HL-60 (cell line): ENCODE results near the gene METRNL.
"Not testable (repeated sequence)": the region's sequence is repeated elsewhere in the genome, so short reads cannot be mapped to it uniquely, and the experiment has no call there.

Experiments used
- DNase-seq, 2 experiments: peaks; one replicate each; pipeline ENCODE4 v3.0.0-alpha.2; 2010 to 2020; ENCODE audit warnings: low read depth in 1 of 2, low spot score in 1 of 2
- H3K27ac ChIP-seq: fragments of 250-450 bp; sonication (Bioruptor Pico); replicated peaks from 2 replicates; pipeline ENCODE4 v1.5.1; 2020; ENCODE audit warnings: mild to moderate bottlenecking, moderate library complexity
- H3K27me3 ChIP-seq: fragments of 250-450 bp; sonication (Bioruptor Pico); 2 replicates; pipeline ENCODE4 v1.5.1; 2021; ENCODE audit warnings: mild to moderate bottlenecking, moderate library complexity; ENCODE audit not compliant: insufficient read depth, poor library complexity, severe bottlenecking
- H3K4me3 ChIP-seq: replicated peaks from 2 replicates; pipeline ENCODE4 v1.5.1; 2011; ENCODE audit warnings: mild to moderate bottlenecking, control low read depth, low read length; ENCODE audit not compliant: insufficient read depth
- CTCF ChIP-seq: IDR thresholded peaks from one replicate; pipeline ENCODE4 v1.5.1; 2011; ENCODE audit warnings: low read length, control low read depth, inconsistent platforms; ENCODE audit not compliant: insufficient read depth
- GABPA ChIP-seq: IDR thresholded peaks from 2 replicates; pipeline ENCODE4 v1.6.1; 2012; ENCODE audit warnings: low read depth
- POLR2AphosphoS5 ChIP-seq: IDR thresholded peaks from 2 replicates; pipeline ENCODE4 v1.6.1; 2012; ENCODE audit warnings: low read depth
- REST ChIP-seq: IDR thresholded peaks from 2 replicates; pipeline ENCODE4 v1.6.1; 2012; ENCODE audit warnings: low read depth; ENCODE audit not compliant: insufficient replicate concordance
- SPI1 ChIP-seq: IDR thresholded peaks from 2 replicates; pipeline ENCODE4 v1.6.1; 2012; ENCODE audit warnings: low read depth, mild to moderate bottlenecking, borderline replicate concordance

The METRNL gene

DNA sequence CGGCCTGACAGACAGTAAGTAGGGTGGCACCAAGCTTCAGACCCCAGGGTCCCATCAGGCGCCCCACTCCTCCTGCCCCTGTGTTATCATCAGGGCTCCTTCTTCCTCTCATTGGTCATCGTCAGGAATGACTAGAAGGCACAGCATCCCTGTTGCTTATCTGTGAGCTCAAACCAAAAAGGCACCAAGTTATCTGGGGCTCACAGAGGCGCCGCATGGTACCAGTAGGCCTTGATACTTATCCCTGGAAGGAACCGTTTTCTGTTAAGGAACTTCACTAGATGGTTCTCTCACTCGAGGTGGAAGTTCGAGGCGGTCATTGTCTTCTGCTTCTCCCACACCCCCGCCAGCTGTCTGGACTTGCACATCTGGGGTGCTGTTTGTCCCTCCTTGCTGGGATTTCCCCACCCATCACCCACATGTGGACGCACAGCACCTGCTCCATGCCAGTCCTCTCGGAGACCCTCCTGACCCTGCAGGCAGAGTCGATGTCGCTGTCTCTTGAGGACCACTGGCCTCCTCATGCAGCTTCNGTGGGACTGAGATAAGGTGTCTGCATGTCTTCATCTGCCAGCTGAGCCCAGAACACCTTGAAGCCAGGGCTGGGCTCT, 52.1 kb downstream of the METRNL start:
- Histone ChIP-seq H3K27me3 (no peaks in the 10 kb centered on the region), H3K27ac (no peak overlapping the region)
- TF ChIP-seq POLR2AphosphoS5 (no peak), SPI1 (no peak), GABPA (no peak), CTCF (no peak), REST (no peak)

GRCh38 chr17:83132251-83133081, 53.1 kb downstream of the METRNL start:
- H3K4me3 ChIP-seq = no peak overlapping the region
- no peak for TF ChIP-seq GABPA
- TF ChIP-seq CTCF = no peak
- TF ChIP-seq REST = no peak
- no peak for TF ChIP-seq SPI1
- no peak for TF ChIP-seq POLR2AphosphoS5
- H3K27ac ChIP-seq = no peak overlapping the region
- DNase-seq = no peak
- no peaks in the 10 kb centered on the region for H3K27me3 ChIP-seq

More for the DNA sequence above, 52.1 kb downstream of the METRNL start:
- no peak overlapping the region for H3K4me3 ChIP-seq
- no peak for DNase-seq

DNA sequence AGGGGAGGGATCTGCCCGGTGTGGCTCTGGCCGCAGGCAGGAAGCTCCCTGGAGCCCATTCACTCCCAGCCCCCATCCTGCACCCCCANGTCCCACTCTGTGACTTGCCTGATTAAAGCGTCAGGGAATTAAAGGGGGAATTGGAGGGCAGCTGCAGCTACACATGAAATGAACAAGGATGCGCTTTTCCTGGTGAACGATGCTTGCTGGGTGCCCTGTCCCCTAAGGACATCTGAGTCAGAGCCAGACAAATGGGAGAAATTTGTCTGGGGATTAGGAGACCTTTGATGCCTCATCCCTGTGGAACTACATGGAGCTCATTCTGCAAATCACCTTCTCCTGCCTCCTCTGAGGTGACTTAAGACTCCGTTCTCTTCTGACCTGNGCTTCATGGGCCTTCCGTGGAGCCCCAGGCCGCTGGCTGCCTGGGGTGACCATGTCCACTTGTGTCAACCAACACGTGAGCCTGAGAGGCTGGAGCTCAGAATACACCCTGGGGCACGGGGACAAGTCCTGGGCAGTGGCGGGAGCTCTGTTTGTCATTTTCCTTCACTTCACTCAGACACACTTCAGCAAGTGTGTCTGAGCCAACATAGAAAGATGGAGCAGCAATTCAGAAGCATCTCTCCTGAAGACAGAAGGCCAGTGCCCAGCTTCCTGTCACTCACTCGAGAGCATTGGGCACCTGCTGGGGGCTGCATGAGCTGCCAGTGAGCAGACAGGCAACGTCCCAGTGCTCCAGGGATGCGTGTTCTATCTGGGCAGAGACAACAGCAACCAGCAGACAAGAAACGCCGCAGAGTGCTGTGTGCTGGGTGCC, 54.1 kb downstream of the METRNL start:
- TF ChIP-seq SPI1 = no peak
- TF ChIP-seq POLR2AphosphoS5 = no peak
- no peak for TF ChIP-seq GABPA
- no peak for DNase-seq
- Histone ChIP-seq H3K27me3 (no peaks in the 10 kb centered on the region), H3K27ac (no peak overlapping the region), H3K4me3 (no peak overlapping the region)

DNA sequence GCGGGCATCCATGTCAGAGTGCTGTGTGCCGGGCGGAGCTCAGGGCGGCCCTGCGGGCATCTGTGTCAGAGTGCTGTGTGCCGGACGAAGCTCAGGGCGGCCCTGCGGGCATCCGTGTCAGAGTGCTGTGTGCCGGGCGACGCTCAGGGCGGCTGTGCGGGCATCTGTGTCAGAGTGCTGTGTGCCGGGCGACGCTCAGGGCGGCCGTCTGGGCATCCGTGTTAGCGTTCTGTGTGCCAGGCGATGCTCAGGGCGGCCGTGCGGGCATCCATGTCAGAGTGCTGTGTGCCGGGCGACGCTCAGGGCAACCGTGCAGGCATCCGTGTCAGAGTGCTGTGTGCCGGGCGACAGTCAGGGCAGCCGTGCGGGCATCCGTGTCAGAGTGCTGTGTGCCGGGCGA, 55.0 kb downstream of the METRNL start:
- not testable (repeated sequence) for H3K4me3 ChIP-seq, H3K27ac ChIP-seq, DNase-seq, H3K27me3 ChIP-seq
